K562 (cell line): ENCODE data around the gene EFNA1. TPM values are rescaled to one million over a fixed set of nuclear protein-coding genes. Genes with fewer than 3 reads are reported as not detected.

ENCODE experiments used
- ARID2 ChIP-seq: fragments of 450-650 bp; IDR thresholded peaks from 2 replicates; pipeline ENCODE4 v1.6.1; 2017; ENCODE audit warnings: antibody characterized with exemption, mild to moderate bottlenecking
- ARNT ChIP-seq, 2 experiments: fragments of 450-650 bp; IDR thresholded peaks; 2 replicates each; pipeline ENCODE4 v1.6.1; 2016; ENCODE audit warnings: mild to moderate bottlenecking in 1 of 2
- EP400 ChIP-seq: fragments of 450-650 bp; IDR thresholded peaks from 2 replicates; pipeline ENCODE4 v1.6.1; 2017; ENCODE audit warnings: antibody characterized with exemption, mild to moderate bottlenecking, moderate library complexity
- FOXK1 ChIP-seq: sonication (generic); formaldehyde crosslinking; IDR thresholded peaks from 2 replicates; pipeline ENCODE4 v1.8.0; 2022; ENCODE audit warnings: missing genetic modification reagents, mild to moderate bottlenecking, borderline replicate concordance
- FOXM1 ChIP-seq, 2 experiments: fragments of 450-650 bp in 1 of 2; sonication (generic) in 1 of 2; formaldehyde crosslinking in 1 of 2; IDR thresholded peaks; 2 replicates each; pipeline versions ENCODE4 v1.6.1 to v1.9.0; 2017 to 2022; ENCODE audit warnings: low read depth in 2 of 2, mild to moderate bottlenecking in 2 of 2, missing genetic modification reagents in 1 of 2, moderate library complexity in 1 of 2
- MITF ChIP-seq: IDR thresholded peaks from 2 replicates; pipeline ENCODE4 v1.6.1; 2014; ENCODE audit warnings: antibody characterized with exemption
- RAD21 ChIP-seq, 2 experiments: fragments of 250-450 bp in 1 of 2; fragments of 450-650 bp in 1 of 2; sonication (Bioruptor Pico) in 1 of 2; formaldehyde crosslinking in 1 of 2; IDR thresholded peaks in 1 of 2; conservative IDR thresholded peaks in 1 of 2; 2 replicates each; pipeline versions ENCODE4 v1.4.0 to v1.8.0; 2020 to 2022; ENCODE audit warnings: mild to moderate bottlenecking in 2 of 2, moderate library complexity in 1 of 2
- SMAD1 ChIP-seq: fragments of 150-350 bp; IDR thresholded peaks from 2 replicates; pipeline ENCODE4 v1.6.1; 2014; ENCODE audit warnings: low read length, low read depth; ENCODE audit not compliant: partially characterized antibody
- SMAD2 ChIP-seq: fragments of 150-350 bp; IDR thresholded peaks from 2 replicates; pipeline ENCODE4 v1.6.1; 2014; ENCODE audit warnings: low read depth, mild to moderate bottlenecking, low read length
- STAG1 ChIP-seq: sonication (generic); formaldehyde crosslinking; IDR thresholded peaks from 2 replicates; pipeline ENCODE4 v1.5.0; 2020; ENCODE audit warnings: missing genetic modification reagents, borderline replicate concordance
- TCF7 ChIP-seq: sonication (generic); IDR thresholded peaks from 2 replicates; pipeline ENCODE4 v1.6.1; 2016; ENCODE audit warnings: antibody characterized with exemption, borderline replicate concordance
- USF1 ChIP-seq: sonication (generic); formaldehyde crosslinking; IDR thresholded peaks from 2 replicates; pipeline ENCODE4 v1.9.0; 2022; ENCODE audit warnings: mild to moderate bottlenecking, missing genetic modification reagents
- ZNF217 ChIP-seq: sonication (generic); formaldehyde crosslinking; IDR thresholded peaks from 2 replicates; pipeline ENCODE4 v1.8.0; 2022; ENCODE audit warnings: mild to moderate bottlenecking, missing genetic modification reagents
- polyA plus RNA-seq, 8 experiments: library from polyadenylated mRNA; depleted of rRNA in 4 of 8; stranded (reverse) in 5 of 8; unstranded in 3 of 8; fragments of >200 nt; fragmentation: Nextera tagmentation in 2 of 8; fragmentation: Illumina TruSeq in 1 of 8; extraction: Ambion mirVana in 2 of 8; extraction: Trizol in 1 of 8; gene quantifications; 2 replicates each; pipeline versions ENCODE4 v1.2.1 to v1.2.3, GENCODE V29; 2011 to 2014; ENCODE audit warnings: inconsistent platforms in 1 of 8, missing spikeins in 1 of 8
- total RNA-seq, 7 experiments: library from RNA; depleted of rRNA in 6 of 7; stranded (reverse); fragments of >200 nt in 6 of 7; fragmentation: Illumina TruSeq in 2 of 7; extraction: Trizol in 2 of 7; gene quantifications; 2 replicates each; pipeline versions ENCODE4 v1.2.1 to v1.2.3, GENCODE V29; 2011 to 2021; ENCODE audit warnings: low replicate concordance in 1 of 7
- TF ChIP-seq, protein P1 (sequence below), 2 experiments: fragments of 450-650 bp; formaldehyde crosslinking in 1 of 2; IDR thresholded peaks; 2 replicates each; pipeline versions ENCODE4 v1.4.0 to v1.6.1; 2014 to 2020; ENCODE audit warnings: mild to moderate bottlenecking in 2 of 2, borderline replicate concordance in 1 of 2, low read depth in 1 of 2

EFNA1 gene
- total and polyA plus RNA-seq, 9 of the 15 experiments (the other 6 are each of a cell fraction or from before 2014, with no cell fraction given) = 2.1 to 9.3 (median 3.0) TPM

DNA sequence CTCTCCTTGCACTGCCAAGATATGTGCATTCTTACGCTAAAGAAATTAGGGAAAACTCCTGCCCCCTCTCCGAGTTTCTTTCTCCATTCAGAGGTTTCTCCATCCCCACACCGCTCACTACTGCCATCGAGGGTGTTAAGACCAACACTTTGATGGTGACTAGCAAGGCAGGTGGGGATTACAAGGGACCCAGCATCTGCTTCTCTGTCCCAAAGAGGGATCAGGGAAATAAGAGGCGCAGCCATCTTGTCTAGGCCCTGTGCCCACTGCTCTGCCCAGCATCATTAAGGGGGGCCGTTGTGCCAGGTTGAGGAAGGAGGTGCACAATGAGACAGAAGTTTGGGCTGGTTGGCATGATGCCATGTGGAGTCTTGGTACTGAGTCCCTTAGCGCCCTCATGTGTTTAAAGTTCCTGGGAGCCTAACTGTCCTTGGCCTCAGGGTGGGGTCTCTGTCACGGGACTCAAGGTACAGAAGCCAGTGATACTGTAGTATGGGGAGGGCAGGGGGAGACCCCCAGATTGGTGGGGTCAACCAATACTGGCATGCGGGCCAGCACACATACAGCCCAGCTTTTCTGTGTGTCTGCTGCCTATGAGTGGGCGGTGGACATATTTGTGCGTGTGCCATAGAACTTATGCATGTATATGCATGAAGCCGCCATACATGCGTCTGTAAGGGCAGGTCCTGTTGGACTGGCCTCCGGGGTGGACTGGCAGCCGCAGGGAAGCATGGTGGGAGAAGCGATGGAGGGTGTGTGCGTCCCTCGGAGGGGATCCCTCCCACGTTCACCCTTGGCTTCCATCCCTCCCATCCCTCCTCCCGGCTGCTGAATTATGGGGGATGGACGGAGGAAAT, 43.6 kb upstream of the EFNA1 start (continued):
- TF ChIP-seq MITF = 0 out of 2 replicates have a peak, but pooled peaks have one; percentile 9
- peak; percentile 18; the same call in 1 of the 2 replicates for TF ChIP-seq ARID2
- TF ChIP-seq, protein P1, sequence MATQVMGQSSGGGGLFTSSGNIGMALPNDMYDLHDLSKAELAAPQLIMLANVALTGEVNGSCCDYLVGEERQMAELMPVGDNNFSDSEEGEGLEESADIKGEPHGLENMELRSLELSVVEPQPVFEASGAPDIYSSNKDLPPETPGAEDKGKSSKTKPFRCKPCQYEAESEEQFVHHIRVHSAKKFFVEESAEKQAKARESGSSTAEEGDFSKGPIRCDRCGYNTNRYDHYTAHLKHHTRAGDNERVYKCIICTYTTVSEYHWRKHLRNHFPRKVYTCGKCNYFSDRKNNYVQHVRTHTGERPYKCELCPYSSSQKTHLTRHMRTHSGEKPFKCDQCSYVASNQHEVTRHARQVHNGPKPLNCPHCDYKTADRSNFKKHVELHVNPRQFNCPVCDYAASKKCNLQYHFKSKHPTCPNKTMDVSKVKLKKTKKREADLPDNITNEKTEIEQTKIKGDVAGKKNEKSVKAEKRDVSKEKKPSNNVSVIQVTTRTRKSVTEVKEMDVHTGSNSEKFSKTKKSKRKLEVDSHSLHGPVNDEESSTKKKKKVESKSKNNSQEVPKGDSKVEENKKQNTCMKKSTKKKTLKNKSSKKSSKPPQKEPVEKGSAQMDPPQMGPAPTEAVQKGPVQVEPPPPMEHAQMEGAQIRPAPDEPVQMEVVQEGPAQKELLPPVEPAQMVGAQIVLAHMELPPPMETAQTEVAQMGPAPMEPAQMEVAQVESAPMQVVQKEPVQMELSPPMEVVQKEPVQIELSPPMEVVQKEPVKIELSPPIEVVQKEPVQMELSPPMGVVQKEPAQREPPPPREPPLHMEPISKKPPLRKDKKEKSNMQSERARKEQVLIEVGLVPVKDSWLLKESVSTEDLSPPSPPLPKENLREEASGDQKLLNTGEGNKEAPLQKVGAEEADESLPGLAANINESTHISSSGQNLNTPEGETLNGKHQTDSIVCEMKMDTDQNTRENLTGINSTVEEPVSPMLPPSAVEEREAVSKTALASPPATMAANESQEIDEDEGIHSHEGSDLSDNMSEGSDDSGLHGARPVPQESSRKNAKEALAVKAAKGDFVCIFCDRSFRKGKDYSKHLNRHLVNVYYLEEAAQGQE (IDR thresholded peaks at IDR 0.05; ENCODE audit: borderline replicate concordance) = peak; percentile 48; the same call in 1 of the 2 replicates
- TF ChIP-seq, protein P1 (CRISPR knock-in tag; IDR thresholded peaks at IDR 0.05; ENCODE audit: low read depth) = no peak
- TF ChIP-seq ZNF217 (CRISPR knock-in tag) = 0 out of 2 replicates have a peak, but pooled peaks have one; percentile 20
- peak; percentile 3; the same call in 1 of the 2 replicates for TF ChIP-seq USF1 (CRISPR knock-in tag)
- TF ChIP-seq EP400 = no peak
- 0 out of 2 replicates have a peak, but pooled peaks have one; percentile 21 for TF ChIP-seq STAG1 (CRISPR knock-in tag)
- peak; percentile 20 to 67; a peak in 3 of 4 replicates for TF ChIP-seq RAD21 (CRISPR knock-in tag; conservative IDR thresholded peaks at IDR 0.05 in 1 of 2, IDR thresholded peaks at IDR 0.05 in 1 of 2)
- no peak for TF ChIP-seq SMAD2
- no peak for TF ChIP-seq FOXM1 (IDR thresholded peaks at IDR 0.05; ENCODE audit: low read depth)
- 0 out of 2 replicates have a peak, but pooled peaks have one; percentile 71 for TF ChIP-seq FOXM1 (CRISPR knock-in tag; IDR thresholded peaks at IDR 0.05; ENCODE audit: low read depth)
- TF ChIP-seq SMAD1 = peak; percentile 39
- TF ChIP-seq TCF7 = no peak
- TF ChIP-seq ARNT (IDR thresholded peaks at IDR 0.05) = no peak
- peak; percentile 77; the same call in 1 of the 2 replicates for TF ChIP-seq FOXK1 (CRISPR knock-in tag)
- TF ChIP-seq, all 486 proteins: peak for 24
